ENCODE data around the gene NTRK3. TPM values are rescaled to one million over a fixed set of nuclear protein-coding genes. Genes with fewer than 3 reads are reported as not detected.

The NTRK3 gene
- total RNA-seq, 1 experiment from 2014 or later, result not detected

DNA sequence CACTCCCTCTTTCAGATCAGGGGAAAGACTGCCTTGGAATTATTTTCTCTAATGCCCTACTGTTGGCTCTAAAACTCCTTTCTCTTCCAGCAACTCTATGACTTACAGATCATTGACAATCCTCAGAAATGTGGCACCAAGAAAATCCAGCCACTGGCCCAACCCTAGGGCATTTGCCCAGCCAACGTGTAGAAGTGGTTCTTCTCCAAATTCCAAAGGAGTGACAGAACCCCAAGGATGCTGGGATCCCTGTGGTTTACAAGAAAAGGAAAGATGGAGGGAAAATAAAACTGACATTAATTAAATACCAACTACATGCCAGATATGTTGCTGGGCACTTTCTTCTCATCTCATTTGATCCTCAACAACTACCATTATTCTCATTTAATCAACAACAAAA is 216.0 kb downstream of the NTRK3 start:
- POLR2A ChIA-PET (ENCODE audit: unreplicated experiment), result no interaction called here
- Histone ChIP-seq H3K4me3 (no peak overlapping the region), H4K20me1 (ENCODE audit: insufficient read depth) (no peaks in the 10 kb centered on the region), H3K4me2 (no peak overlapping the region), H3K27me3 (ENCODE audit: insufficient read depth, low read depth) (peaks cover 6% of the 10 kb centered on the region; the same call in 1 of the 2 replicates), H3K4me1 (replicated peaks; ENCODE audit: insufficient read depth) (no peaks in the 10 kb centered on the region), H2AFZ (no peak overlapping the region), H3K9me2 (ENCODE audit: insufficient read depth) (no peaks in the 10 kb centered on the region), H3K79me2 (ENCODE audit: low read depth) (no peaks in the 10 kb centered on the region), H3K27ac (no peak overlapping the region), H3K9me3 (ENCODE audit: insufficient read depth, low read depth) (no peaks in the 10 kb centered on the region), H3K36me3 (ENCODE audit: low read depth) (no peaks in the 10 kb centered on the region), H3F3A (ENCODE audit: insufficient read depth, low read depth) (no peaks in the 10 kb centered on the region)
- no peak for TF ChIP-seq EZH2 (IDR thresholded peaks at IDR 0.05; ENCODE audit: low read depth)
- TF ChIP-seq, protein P1, sequence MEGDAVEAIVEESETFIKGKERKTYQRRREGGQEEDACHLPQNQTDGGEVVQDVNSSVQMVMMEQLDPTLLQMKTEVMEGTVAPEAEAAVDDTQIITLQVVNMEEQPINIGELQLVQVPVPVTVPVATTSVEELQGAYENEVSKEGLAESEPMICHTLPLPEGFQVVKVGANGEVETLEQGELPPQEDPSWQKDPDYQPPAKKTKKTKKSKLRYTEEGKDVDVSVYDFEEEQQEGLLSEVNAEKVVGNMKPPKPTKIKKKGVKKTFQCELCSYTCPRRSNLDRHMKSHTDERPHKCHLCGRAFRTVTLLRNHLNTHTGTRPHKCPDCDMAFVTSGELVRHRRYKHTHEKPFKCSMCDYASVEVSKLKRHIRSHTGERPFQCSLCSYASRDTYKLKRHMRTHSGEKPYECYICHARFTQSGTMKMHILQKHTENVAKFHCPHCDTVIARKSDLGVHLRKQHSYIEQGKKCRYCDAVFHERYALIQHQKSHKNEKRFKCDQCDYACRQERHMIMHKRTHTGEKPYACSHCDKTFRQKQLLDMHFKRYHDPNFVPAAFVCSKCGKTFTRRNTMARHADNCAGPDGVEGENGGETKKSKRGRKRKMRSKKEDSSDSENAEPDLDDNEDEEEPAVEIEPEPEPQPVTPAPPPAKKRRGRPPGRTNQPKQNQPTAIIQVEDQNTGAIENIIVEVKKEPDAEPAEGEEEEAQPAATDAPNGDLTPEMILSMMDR (conservative IDR thresholded peaks at IDR 0.05), result no peak
- BruUV-seq (replicated peaks), result no TSS peak
- CTCF ChIA-PET, result no interaction called here
- intact Hi-C loops (cut with micrococcal nuclease; ENCODE audit: unreplicated experiment), result no loop called here
- DNase-seq, result no peak

GRCh38 chr15:88038261-88038660 is 218.3 kb downstream of the NTRK3 start:
- Histone ChIP-seq H3K9me2 (ENCODE audit: insufficient read depth) (no peaks in the 10 kb centered on the region), H4K20me1 (ENCODE audit: insufficient read depth) (no peaks in the 10 kb centered on the region), H3K9me3 (ENCODE audit: insufficient read depth, low read depth) (no peaks in the 10 kb centered on the region), H3K27ac (no peak overlapping the region), H3K4me3 (no peak overlapping the region), H3K36me3 (ENCODE audit: low read depth) (no peaks in the 10 kb centered on the region), H3F3A (ENCODE audit: insufficient read depth, low read depth) (no peaks in the 10 kb centered on the region), H3K27me3 (ENCODE audit: insufficient read depth, low read depth) (peaks cover 6% of the 10 kb centered on the region; the same call in 1 of the 2 replicates), H3K4me2 (no peak overlapping the region), H2AFZ (no peak overlapping the region), H3K79me2 (ENCODE audit: low read depth) (no peaks in the 10 kb centered on the region), H3K4me1 (replicated peaks; ENCODE audit: insufficient read depth) (no peaks in the 10 kb centered on the region)
- ChIA-PET POLR2A (ENCODE audit: unreplicated experiment) (no interaction called here), CTCF (no interaction called here)
- no peak for TF ChIP-seq EZH2 (IDR thresholded peaks at IDR 0.05; ENCODE audit: low read depth)
- TF ChIP-seq, protein P1 (conservative IDR thresholded peaks at IDR 0.05), result no peak
- no peak for DNase-seq
- no TSS peak for BruUV-seq (replicated peaks)
- intact Hi-C loops (cut with micrococcal nuclease; ENCODE audit: unreplicated experiment), result no loop called here

- Histone ChIP-seq H3K79me2 (ENCODE audit: low read depth) (no peaks in the 10 kb centered on the region), H2AFZ (no peak overlapping the region), H3K9me3 (ENCODE audit: insufficient read depth, low read depth) (no peaks in the 10 kb centered on the region), H3K4me1 (replicated peaks; ENCODE audit: insufficient read depth) (no peaks in the 10 kb centered on the region), H3K4me2 (no peak overlapping the region), H3K27me3 (ENCODE audit: insufficient read depth, low read depth) (peaks cover 6% of the 10 kb centered on the region; the same call in 1 of the 2 replicates), H3K27ac (no peak overlapping the region), H3F3A (ENCODE audit: insufficient read depth, low read depth) (no peaks in the 10 kb centered on the region), H4K20me1 (ENCODE audit: insufficient read depth) (no peaks in the 10 kb centered on the region), H3K4me3 (no peak overlapping the region), H3K36me3 (ENCODE audit: low read depth) (no peaks in the 10 kb centered on the region), H3K9me2 (ENCODE audit: insufficient read depth) (no peaks in the 10 kb centered on the region)
- POLR2A ChIA-PET (ENCODE audit: unreplicated experiment), result no interaction called here
- TF ChIP-seq, protein P1 (conservative IDR thresholded peaks at IDR 0.05), result no peak
- no peak for TF ChIP-seq EZH2 (IDR thresholded peaks at IDR 0.05; ENCODE audit: low read depth)
- DNase-seq, result no peak
- CTCF ChIA-PET, result interaction anchor here (0.6 kb wide), 1 partner anchor 22 kb away, joined by 4 read pairs; no protein-coding TSS in a partner anchor
- BruUV-seq (replicated peaks), result no TSS peak
- intact Hi-C loops (cut with micrococcal nuclease; ENCODE audit: unreplicated experiment), result no loop called here
Measured at GRCh38 chr15:88036154-88036839, 220.2 kb downstream of the NTRK3 start.

Data from PC-9 (cell line).